CD4-positive, CD25-positive, alpha-beta regulatory T cell (primary cell): ENCODE results near the gene RPL39. TPM values are rescaled to one million over a fixed set of nuclear protein-coding genes. Genes with fewer than 3 reads are reported as not detected.
"Not testable (repeated sequence)": the region's sequence is repeated elsewhere in the genome, so short reads cannot be mapped to it uniquely, and the experiment has no call there.

Experiments
- ATAC-seq, 2 donors: fragments of 150-1000 bp; cut with Tn5 transposase; one replicate each; pipeline ENCODE4 v1.10.0; 2021; ENCODE audit warnings: low read depth in 2 of 2, moderate number of reproducible peaks in 2 of 2, moderate library complexity in 1 of 2
- DNase-seq, 3 donors: peaks; one replicate each; pipeline versions ENCODE4 v3.0.0 to v3.0.0-alpha.2; 2012 to 2022; ENCODE audit warnings: mixed read lengths in 1 of 3
- H3K27ac ChIP-seq: one replicate; pipeline ENCODE4 v1.7.0; 2013; ENCODE audit warnings: mild to moderate bottlenecking, low read length; ENCODE audit not compliant: insufficient read depth, poor library complexity, severe bottlenecking
- H3K27me3 ChIP-seq: one replicate; pipeline ENCODE4 v1.7.0; 2013; ENCODE audit warnings: low read length; ENCODE audit not compliant: control insufficient read depth, insufficient read depth
- H3K36me3 ChIP-seq: one replicate; pipeline ENCODE4 v1.7.0; 2013; ENCODE audit warnings: mild to moderate bottlenecking, low read length, moderate library complexity; ENCODE audit not compliant: control insufficient read depth, insufficient read depth
- H3K4me1 ChIP-seq: 2 replicates; pipeline ENCODE4 v1.7.0; 2013; ENCODE audit warnings: mild to moderate bottlenecking, low read length; ENCODE audit not compliant: insufficient read depth, control insufficient read depth, poor library complexity, severe bottlenecking
- H3K4me3 ChIP-seq: one replicate; pipeline ENCODE4 v1.7.0; 2013; ENCODE audit warnings: low read depth, mild to moderate bottlenecking, low read length, moderate library complexity
- H3K9me3 ChIP-seq, 2 experiments: 1 replicate in 1 of 2; 2 replicates in 1 of 2; pipeline ENCODE4 v1.7.0; 2013; ENCODE audit warnings: low read length in 2 of 2, mild to moderate bottlenecking in 1 of 2, moderate library complexity in 1 of 2; ENCODE audit not compliant: control insufficient read depth in 2 of 2
- H3K27ac Mint-ChIP-seq, 3 donors: one replicate each; pipeline ENCODE4 v1.8.0; 2020 to 2022; ENCODE audit warnings: mild to moderate bottlenecking in 3 of 3, mixed read lengths in 3 of 3, moderate library complexity in 2 of 3
- H3K27me3 Mint-ChIP-seq: one replicate; pipeline ENCODE4 v1.8.0; 2022; ENCODE audit warnings: mild to moderate bottlenecking, mixed read lengths
- H3K36me3 Mint-ChIP-seq: one replicate; pipeline ENCODE4 v1.8.0; 2020; ENCODE audit warnings: mixed read lengths
- H3K4me1 Mint-ChIP-seq, 4 donors: one replicate each; pipeline ENCODE4 v1.8.0; 2020 to 2022; ENCODE audit warnings: mixed read lengths in 4 of 4, mild to moderate bottlenecking in 1 of 4
- H3K4me3 Mint-ChIP-seq, 4 donors: one replicate each; pipeline ENCODE4 v1.8.0; 2020 to 2022; ENCODE audit warnings: mild to moderate bottlenecking in 4 of 4, mixed read lengths in 4 of 4, moderate library complexity in 3 of 4
- H3K9me3 Mint-ChIP-seq, 7 donors: one replicate each; pipeline ENCODE4 v1.8.0; 2020 to 2022; ENCODE audit warnings: mixed read lengths in 7 of 7, mild to moderate bottlenecking in 3 of 7, moderate library complexity in 2 of 7
- polyA plus RNA-seq, 4 donors: library from polyadenylated mRNA; unstranded; fragments of 300-500 nt; fragmentation: Illumina TruSeq; gene quantifications; one replicate each; pipeline ENCODE4 v1.2.3, GENCODE V29; 2021
- total RNA-seq: library from RNA; stranded (reverse); gene quantifications from one replicate; pipeline ENCODE4 v1.2.3, GENCODE V29; 2022

Gene RPL39
- total and polyA plus RNA-seq, 5 donors from 2014 or later = 2,712 to 5,634 (median 3,977) TPM

- H3K4me1 Mint-ChIP-seq = peaks cover 19 to 58% (median 28%) of the 10 kb centered on the region in 4 donors
- Histone ChIP-seq H3K36me3 (no peaks in the 10 kb centered on the region), H3K27ac (peak overlapping the region; percentile 74), H3K4me3 (peak overlapping the region; percentile 51), H3K4me1 (peaks cover 46% of the 10 kb centered on the region), H3K27me3 (no peaks in the 10 kb centered on the region), H3K9me3 (no peaks in the 10 kb centered on the region)
- H3K4me3 Mint-ChIP-seq = peak overlapping the region; percentile 83 to 95 (median 86)
- no peaks in the 10 kb centered on the region for H3K27me3 Mint-ChIP-seq
- H3K27ac Mint-ChIP-seq = peak overlapping the region; percentile 93 to 98 (median 96)
- DNase-seq (peak; percentile 6 to 83 (median 55)), ATAC-seq (peak; percentile 52 to 65)
- no peaks in the 10 kb centered on the region for H3K9me3 Mint-ChIP-seq
- H3K36me3 Mint-ChIP-seq = no peaks in the 10 kb centered on the region
These were observed 35.4 kb downstream of the RPL39 start for GRCh38 chrX:119755981-119756533.

- H3K36me3 ChIP-seq = no peaks in the 10 kb centered on the region
- peak overlapping the region; percentile 59 to 76 (median 71) for H3K4me3 Mint-ChIP-seq
These were observed 37.7 kb downstream of the RPL39 start for GRCh38 chrX:119753639-119754257.

GRCh38 chrX:119753001-119753400 is 38.4 kb downstream of the RPL39 start:
- Mint-ChIP-seq H3K9me3 (no peaks in the 10 kb centered on the region), H3K27ac (peak overlapping the region in 2 of 3 donors; percentile 93 to 98), H3K27me3 (no peaks in the 10 kb centered on the region), H3K4me3 (no peak overlapping the region), H3K36me3 (no peaks in the 10 kb centered on the region), H3K4me1 (peaks cover 19 to 51% (median 28%) of the 10 kb centered on the region in 4 donors)
- no peak overlapping the region for H3K27ac ChIP-seq
- H3K4me1 ChIP-seq = peaks cover 39% of the 10 kb centered on the region
- no peaks in the 10 kb centered on the region for H3K9me3 ChIP-seq
- no peaks in the 10 kb centered on the region for H3K36me3 ChIP-seq
- no peaks in the 10 kb centered on the region for H3K27me3 ChIP-seq
- DNase-seq (no peak), ATAC-seq (no peak)
- no peak overlapping the region for H3K4me3 ChIP-seq

More at GRCh38 chrX:119753639-119754257, 37.7 kb downstream of the RPL39 start:
- Mint-ChIP-seq H3K4me1 (peaks cover 19 to 51% (median 28%) of the 10 kb centered on the region in 4 donors), H3K27ac (peak overlapping the region; percentile 89 to 98 (median 93)), H3K9me3 (no peaks in the 10 kb centered on the region), H3K36me3 (no peaks in the 10 kb centered on the region), H3K27me3 (no peaks in the 10 kb centered on the region)
- no peak overlapping the region for H3K4me3 ChIP-seq
- peak; percentile 38 to 87 (median 81) for DNase-seq
- H3K27me3 ChIP-seq = no peaks in the 10 kb centered on the region
- H3K9me3 ChIP-seq = no peaks in the 10 kb centered on the region
- peak; percentile 62 to 67 for ATAC-seq
- H3K4me1 ChIP-seq = peaks cover 39% of the 10 kb centered on the region
- H3K27ac ChIP-seq = peak overlapping the region; percentile 64

GRCh38 chrX:119750751-119751150 is 40.7 kb downstream of the RPL39 start:
- not testable (repeated sequence) for H3K27me3 ChIP-seq

GRCh38 chrX:119750131-119750530 is 41.3 kb downstream of the RPL39 start:
- H3K4me3 ChIP-seq, ATAC-seq, H3K9me3 Mint-ChIP-seq, H3K27me3 Mint-ChIP-seq, DNase-seq, H3K27me3 ChIP-seq, H3K9me3 ChIP-seq, H3K36me3 Mint-ChIP-seq, H3K4me3 Mint-ChIP-seq, H3K27ac ChIP-seq, H3K36me3 ChIP-seq, H3K27ac Mint-ChIP-seq: not testable (repeated sequence)
- H3K4me1 Mint-ChIP-seq = peaks cover 2 to 22% (median 5%) of the 10 kb centered on the region in 4 donors
- H3K4me1 ChIP-seq = peaks cover 13% of the 10 kb centered on the region

More at GRCh38 chrX:119750751-119751150, 40.7 kb downstream of the RPL39 start:
- not testable (repeated sequence) for H3K9me3 ChIP-seq, H3K4me3 Mint-ChIP-seq, H3K36me3 ChIP-seq, ATAC-seq, DNase-seq, H3K36me3 Mint-ChIP-seq, H3K9me3 Mint-ChIP-seq, H3K27ac Mint-ChIP-seq, H3K4me3 ChIP-seq, H3K27me3 Mint-ChIP-seq, H3K27ac ChIP-seq
- H3K4me1 ChIP-seq = peaks cover 18% of the 10 kb centered on the region
- H3K4me1 Mint-ChIP-seq = peaks cover 3 to 28% (median 11%) of the 10 kb centered on the region in 4 donors

GRCh38 chrX:119745283-119745848 is 46.1 kb downstream of the RPL39 start:
- no peak for DNase-seq
- H3K4me3 Mint-ChIP-seq = no peak overlapping the region
- peak overlapping the region in 1 of 3 donors; percentile 10 for H3K27ac Mint-ChIP-seq
- H3K4me1 Mint-ChIP-seq = no peaks in the 10 kb centered on the region
- H3K36me3 Mint-ChIP-seq = no peaks in the 10 kb centered on the region
- no peak for ATAC-seq
- no peaks in the 10 kb centered on the region for H3K9me3 ChIP-seq
- H3K27me3 ChIP-seq = no peaks in the 10 kb centered on the region
- H3K9me3 Mint-ChIP-seq = no peaks in the 10 kb centered on the region
- H3K4me1 ChIP-seq = no peaks in the 10 kb centered on the region
- no peaks in the 10 kb centered on the region for H3K36me3 ChIP-seq
- peaks cover 4% of the 10 kb centered on the region for H3K27me3 Mint-ChIP-seq
- H3K4me3 ChIP-seq = no peak overlapping the region
- no peak overlapping the region for H3K27ac ChIP-seq

GRCh38 chrX:119738742-119739141 is 52.7 kb downstream of the RPL39 start:
- Mint-ChIP-seq H3K27me3 (peaks cover 4% of the 10 kb centered on the region), H3K4me1 (peaks cover 0 to 2% (median 0%) of the 10 kb centered on the region in 4 donors), H3K4me3 (no peak overlapping the region), H3K27ac (no peak overlapping the region), H3K36me3 (no peaks in the 10 kb centered on the region), H3K9me3 (no peaks in the 10 kb centered on the region)
- Histone ChIP-seq H3K27me3 (no peaks in the 10 kb centered on the region), H3K36me3 (no peaks in the 10 kb centered on the region), H3K4me3 (no peak overlapping the region), H3K27ac (no peak overlapping the region), H3K9me3 (no peaks in the 10 kb centered on the region), H3K4me1 (no peaks in the 10 kb centered on the region)
- no peak for DNase-seq
- no peak for ATAC-seq
